HG03097 (cell line): ENCODE data around the gene EFS.

Experiments used
- ATAC-seq: cut with Tn5 transposase; IDR thresholded peaks from one replicate; pipeline ENCODE4 v1.9.1; 2021; ENCODE audit not compliant: unreplicated experiment, low FRiP score

EFS gene

GRCh38 chr14:23307687-23308644 is 57.0 kb downstream of the EFS start:
- no peak for ATAC-seq

GRCh38 chr14:23307146-23307530 is 57.8 kb downstream of the EFS start:
- no peak for ATAC-seq

- no peak for ATAC-seq
Observed at GRCh38 chr14:23306412-23307145, 58.4 kb downstream of the EFS start, which contains the start of gene BCL2L2. BCL2L2 (plus strand) TSS chr14:23306833; CDS start chr14:23307768, 935 bp downstream.
